Measurements from ENCODE around the gene DHX57. TPM values are rescaled to one million over a fixed set of nuclear protein-coding genes. Genes with fewer than 3 reads are reported as not detected.
"Not testable (repeated sequence)": the region's sequence is repeated elsewhere in the genome, so short reads cannot be mapped to it uniquely, and the experiment has no call there.

The DHX57 gene
- total RNA-seq, 1 donor from 2014 or later: 33.9 TPM

GRCh38 chr2:38763728-38764127 lies 112.0 kb downstream of the DHX57 start:
- Mint-ChIP-seq H3K36me3 (no peaks in the 10 kb centered on the region), H3K27me3 (ENCODE audit: insufficient read depth, low read depth) (no peaks in the 10 kb centered on the region), H3K9me3 (no peaks in the 10 kb centered on the region), H3K4me1 (no peaks in the 10 kb centered on the region), H3K27ac (no peak overlapping the region), H3K4me3 (no peak overlapping the region)
- no peak overlapping the region for H2AFZ ChIP-seq (replicated peaks)
- H3K4me2 ChIP-seq: no peak overlapping the region
- H3K4me1 ChIP-seq: no peaks in the 10 kb centered on the region
- no peaks in the 10 kb centered on the region for H3F3A ChIP-seq (ENCODE audit: low read depth)
- H3K9me3 ChIP-seq (ENCODE audit: low read depth): no peaks in the 10 kb centered on the region
- H3K4me3 ChIP-seq: no peak overlapping the region
- no peak overlapping the region for H3K9ac ChIP-seq
- H3K79me2 ChIP-seq (ENCODE audit: low read depth): no peaks in the 10 kb centered on the region
- no peaks in the 10 kb centered on the region for H4K20me1 ChIP-seq (ENCODE audit: low read depth)
- DNase-seq (ENCODE audit: low spot score): no peak
- no peaks in the 10 kb centered on the region for H3K27me3 ChIP-seq
- TF ChIP-seq EZH2 (IDR thresholded peaks at IDR 0.05) (no peak), EZH2phosphoT487 (IDR thresholded peaks at IDR 0.05) (no peak), CTCF (IDR thresholded peaks at IDR 0.05) (no peak)
- H3K27ac ChIP-seq: no peak overlapping the region
- no peaks in the 10 kb centered on the region for H3K36me3 ChIP-seq

DNA sequence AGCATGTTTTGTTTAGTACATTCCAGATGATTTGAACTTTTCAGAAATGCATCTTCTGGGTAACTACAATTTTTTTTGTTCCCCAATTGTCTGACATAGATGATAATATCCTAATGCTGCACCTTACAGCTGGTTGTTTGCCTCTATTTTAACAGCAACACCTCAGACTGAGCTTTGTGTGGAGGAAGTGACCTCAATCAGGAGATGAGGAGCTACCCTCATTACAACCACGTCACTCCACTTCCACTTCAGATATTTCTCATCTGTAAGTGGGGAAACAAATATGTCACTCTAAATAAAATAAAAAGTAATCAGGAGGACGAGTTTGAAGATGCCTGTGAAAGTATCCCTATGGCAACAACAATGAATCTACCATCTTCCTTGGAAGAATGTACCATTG lies 112.5 kb downstream of the DHX57 start:
- H3K27me3 ChIP-seq: no peaks in the 10 kb centered on the region
- no peak overlapping the region for H3K4me3 ChIP-seq
- no peaks in the 10 kb centered on the region for H4K20me1 ChIP-seq (ENCODE audit: low read depth)
- H3K36me3 ChIP-seq: no peaks in the 10 kb centered on the region
- H3K4me3 Mint-ChIP-seq: no peak overlapping the region
- H3K4me2 ChIP-seq: no peak overlapping the region
- TF ChIP-seq EZH2phosphoT487 (IDR thresholded peaks at IDR 0.05) (no peak), CTCF (IDR thresholded peaks at IDR 0.05) (no peak), EZH2 (IDR thresholded peaks at IDR 0.05) (no peak)
- H2AFZ ChIP-seq (replicated peaks): no peak overlapping the region
- H3K36me3 Mint-ChIP-seq: no peaks in the 10 kb centered on the region
- no peaks in the 10 kb centered on the region for H3K9me3 Mint-ChIP-seq
- no peak overlapping the region for H3K9ac ChIP-seq
- H3K27me3 Mint-ChIP-seq (ENCODE audit: insufficient read depth, low read depth): no peaks in the 10 kb centered on the region
- H3K27ac ChIP-seq: no peak overlapping the region
- DNase-seq (ENCODE audit: low spot score): no peak
- no peak overlapping the region for H3K27ac Mint-ChIP-seq
- H3K79me2 ChIP-seq (ENCODE audit: low read depth): no peaks in the 10 kb centered on the region
- no peaks in the 10 kb centered on the region for H3K9me3 ChIP-seq (ENCODE audit: low read depth)
- H3F3A ChIP-seq (ENCODE audit: low read depth): no peaks in the 10 kb centered on the region
- no peaks in the 10 kb centered on the region for H3K4me1 Mint-ChIP-seq
- no peaks in the 10 kb centered on the region for H3K4me1 ChIP-seq

DNA sequence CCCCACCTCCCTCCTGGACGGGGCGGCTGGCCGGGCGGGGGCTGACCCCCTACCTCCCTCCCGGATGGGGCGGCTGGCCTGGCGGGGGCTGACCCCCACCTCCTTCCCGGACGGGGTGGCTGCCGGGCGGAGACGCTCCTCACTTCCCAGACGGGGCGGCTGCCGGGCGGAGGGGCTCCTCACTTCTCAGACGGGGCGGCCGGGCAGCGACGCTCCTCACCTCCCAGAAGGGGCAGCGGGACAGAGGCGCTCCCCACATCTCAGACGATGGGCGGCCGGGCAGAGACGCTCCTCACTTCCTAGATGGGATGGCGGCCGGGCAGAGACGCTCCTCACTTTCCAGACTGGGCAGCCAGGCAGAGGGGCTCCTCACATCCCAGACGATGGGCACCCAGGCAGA lies 119.8 kb downstream of the DHX57 start:
- H3K27ac Mint-ChIP-seq; H2AFZ ChIP-seq (replicated peaks); H3K4me3 Mint-ChIP-seq; H3K4me2 ChIP-seq; H4K20me1 ChIP-seq (ENCODE audit: low read depth); H3K9ac ChIP-seq; H3K9me3 Mint-ChIP-seq; H3K36me3 Mint-ChIP-seq; H3K79me2 ChIP-seq (ENCODE audit: low read depth); H3K4me3 ChIP-seq; H3K27ac ChIP-seq; H3K4me1 Mint-ChIP-seq; DNase-seq (ENCODE audit: low spot score); H3K36me3 ChIP-seq; H3K9me3 ChIP-seq (ENCODE audit: low read depth); H3K27me3 Mint-ChIP-seq (ENCODE audit: insufficient read depth, low read depth); H3K27me3 ChIP-seq: not testable (repeated sequence)
- peaks cover 10% of the 10 kb centered on the region for H3K4me1 ChIP-seq
- peaks cover 13% of the 10 kb centered on the region for H3F3A ChIP-seq (ENCODE audit: low read depth)

GRCh38 chr2:38754506-38754905 lies 121.2 kb downstream of the DHX57 start:
- DNase-seq (ENCODE audit: low spot score): no peak
- Histone ChIP-seq H3K9me3 (ENCODE audit: low read depth) (no peaks in the 10 kb centered on the region), H3K4me1 (peaks cover 12% of the 10 kb centered on the region), H3K9ac (no peak overlapping the region), H3K27ac (no peak overlapping the region), H3K36me3 (peaks cover 3% of the 10 kb centered on the region), H2AFZ (replicated peaks) (no peak overlapping the region), H3K79me2 (ENCODE audit: low read depth) (peaks cover 17% of the 10 kb centered on the region), H4K20me1 (ENCODE audit: low read depth) (peaks cover 11% of the 10 kb centered on the region), H3K4me3 (no peak overlapping the region), H3K4me2 (no peak overlapping the region), H3K27me3 (no peaks in the 10 kb centered on the region), H3F3A (ENCODE audit: low read depth) (peaks cover 20% of the 10 kb centered on the region)
- no peak overlapping the region for H3K27ac Mint-ChIP-seq
- no peak for TF ChIP-seq EZH2 (IDR thresholded peaks at IDR 0.05)
- no peak for TF ChIP-seq EZH2phosphoT487 (IDR thresholded peaks at IDR 0.05)
- TF ChIP-seq CTCF (IDR thresholded peaks at IDR 0.05): no peak
- H3K36me3 Mint-ChIP-seq: peaks cover 8% of the 10 kb centered on the region
- peaks cover 2% of the 10 kb centered on the region for H3K9me3 Mint-ChIP-seq
- H3K4me3 Mint-ChIP-seq: no peak overlapping the region
- peaks cover 13% of the 10 kb centered on the region for H3K4me1 Mint-ChIP-seq
- H3K27me3 Mint-ChIP-seq (ENCODE audit: insufficient read depth, low read depth): peaks cover 4% of the 10 kb centered on the region
